Measurements from ENCODE around the gene FUCA1. TPM values are rescaled to one million over a fixed set of nuclear protein-coding genes. Genes with fewer than 3 reads are reported as not detected.

FUCA1 gene
- total and polyA plus RNA-seq, 2 of the 8 experiments (the other 6 are each of a cell fraction or from before 2014, with no cell fraction given), result 5.9 to 6.4 TPM

DNA sequence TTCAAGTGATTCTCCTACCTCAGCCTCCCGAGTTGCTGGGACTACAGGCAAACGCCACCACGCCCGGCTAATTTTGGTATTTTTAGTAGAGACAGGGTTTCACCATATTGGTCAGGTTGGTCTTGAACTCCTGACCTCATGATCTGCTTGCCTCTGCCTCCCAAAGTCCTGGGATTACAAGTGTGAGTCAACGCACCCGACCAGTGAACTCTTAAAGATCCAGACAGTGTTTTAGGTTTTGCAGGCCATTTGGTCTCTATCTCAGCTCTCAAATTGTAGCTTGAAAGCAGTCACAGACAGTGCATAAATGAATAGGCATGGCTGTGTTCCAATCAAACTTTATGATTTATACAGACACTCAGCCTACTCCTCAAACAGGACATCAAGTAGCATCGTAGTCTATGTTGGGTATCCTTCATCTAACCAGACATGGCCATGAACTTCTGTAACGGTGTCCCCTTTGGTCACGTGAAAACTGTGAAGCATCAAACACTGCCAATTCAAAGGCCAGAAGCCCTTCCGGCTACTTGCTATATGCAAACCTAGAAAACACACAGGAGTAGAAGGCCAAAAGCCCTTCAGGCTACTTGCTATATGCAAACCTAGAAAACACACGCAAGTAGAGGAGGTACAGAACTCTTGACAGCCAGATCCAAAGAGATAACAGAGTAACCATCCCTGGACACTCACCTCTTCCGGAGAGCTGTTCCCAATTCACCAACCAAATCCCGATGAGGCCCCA, 3.1 kb downstream of the FUCA1 start (continued):
- TF ChIP-seq RBBP5 (IDR thresholded peaks at IDR 0.05; ENCODE audit: borderline replicate concordance, low read depth, low read length) (no peak), MAFK (IDR thresholded peaks at IDR 0.05; ENCODE audit: low read depth, low read length) (no peak), SIRT6 (IDR thresholded peaks at IDR 0.05; ENCODE audit: low read length) (no peak)

Measured in H1 (cell line).